GM19099 (cell line): ENCODE measurements around the gene SLF1.

Experiments used
- POLR2A ChIP-seq: IDR thresholded peaks from 3 replicates; pipeline ENCODE4 v1.6.1; 2011; ENCODE audit warnings: low read depth; ENCODE audit not compliant: insufficient read length; ENCODE audit errors: extremely low read depth

The SLF1 gene

GRCh38 chr5:94640176-94640575 is 21.7 kb downstream of the SLF1 start:
- no peak for TF ChIP-seq POLR2A

GRCh38 chr5:94645053-94645452 is 26.6 kb downstream of the SLF1 start:
- TF ChIP-seq POLR2A = no peak

- TF ChIP-seq POLR2A = no peak
Observed at GRCh38 chr5:94646758-94647157, 28.3 kb downstream of the SLF1 start.

GRCh38 chr5:94649874-94650273 is 31.4 kb downstream of the SLF1 start:
- no peak for TF ChIP-seq POLR2A

- TF ChIP-seq POLR2A = no peak
Observed at GRCh38 chr5:94658272-94658671, 39.8 kb downstream of the SLF1 start.

- TF ChIP-seq POLR2A = no peak
Observed at GRCh38 chr5:94660506-94660905, 42.0 kb downstream of the SLF1 start.

GRCh38 chr5:94661086-94661485 is 42.6 kb downstream of the SLF1 start:
- TF ChIP-seq POLR2A = no peak

GRCh38 chr5:94667937-94668336 is 49.5 kb downstream of the SLF1 start:
- TF ChIP-seq POLR2A = no peak

GRCh38 chr5:94670726-94671125 is 52.3 kb downstream of the SLF1 start:
- no peak for TF ChIP-seq POLR2A

- TF ChIP-seq POLR2A = no peak
Observed at GRCh38 chr5:94672746-94673145, 54.3 kb downstream of the SLF1 start.

- no peak for TF ChIP-seq POLR2A
Observed at GRCh38 chr5:94674490-94675382, 56.3 kb downstream of the SLF1 start.

- no peak for TF ChIP-seq POLR2A
Observed at GRCh38 chr5:94675965-94676618, 57.6 kb downstream of the SLF1 start.

- no peak for TF ChIP-seq POLR2A
Observed at GRCh38 chr5:94682814-94683520, 64.5 kb downstream of the SLF1 start.

GRCh38 chr5:94689908-94690307 is 71.4 kb downstream of the SLF1 start:
- TF ChIP-seq POLR2A = no peak

GRCh38 chr5:94690778-94691177 is 72.3 kb downstream of the SLF1 start:
- TF ChIP-seq POLR2A = no peak
